GM19193 (cell line): ENCODE data around the gene SLC6A11.

Source experiments
- POLR2A ChIP-seq: IDR thresholded peaks from 4 replicates; pipeline ENCODE4 v1.6.1; 2011; ENCODE audit not compliant: insufficient read depth, insufficient read length; ENCODE audit errors: extremely low read depth

The SLC6A11 gene

DNA sequence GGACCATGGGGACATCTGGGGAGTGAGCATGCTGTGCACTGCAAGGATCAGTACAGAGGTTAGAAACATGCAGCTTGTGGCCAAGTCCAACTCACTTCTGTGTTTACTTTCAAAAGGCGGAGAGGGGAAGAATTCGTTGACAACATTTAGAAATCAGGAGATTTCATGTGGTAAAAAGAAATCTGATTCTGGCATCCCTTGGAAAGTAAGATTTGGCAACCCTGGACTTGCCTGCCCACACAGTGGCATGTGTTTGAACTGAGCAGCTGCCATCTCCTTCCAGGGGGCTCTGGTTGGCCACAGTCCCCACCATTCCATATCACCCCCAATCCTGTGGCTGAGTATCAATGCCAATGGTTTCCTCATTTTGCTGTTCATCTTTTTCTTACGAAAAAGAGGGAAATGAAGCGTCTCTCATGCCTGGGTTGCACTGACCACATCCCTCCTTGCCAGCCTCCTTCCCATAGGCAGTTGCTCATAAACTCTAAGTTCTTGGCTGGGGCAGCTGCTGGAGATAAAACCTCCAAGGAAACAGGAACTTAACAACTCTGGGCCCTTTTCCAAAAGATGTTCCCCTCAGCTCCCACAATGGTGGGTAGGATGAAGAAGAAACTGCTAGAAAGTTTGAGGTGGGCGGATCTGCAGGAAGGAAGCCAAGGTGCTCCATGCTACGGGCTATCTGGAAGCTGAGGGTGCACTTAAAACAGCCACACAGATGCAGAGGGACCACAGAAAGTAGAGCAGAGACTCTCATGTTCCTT is 29.2 kb downstream of the SLC6A11 start:
- TF ChIP-seq POLR2A: no peak

DNA sequence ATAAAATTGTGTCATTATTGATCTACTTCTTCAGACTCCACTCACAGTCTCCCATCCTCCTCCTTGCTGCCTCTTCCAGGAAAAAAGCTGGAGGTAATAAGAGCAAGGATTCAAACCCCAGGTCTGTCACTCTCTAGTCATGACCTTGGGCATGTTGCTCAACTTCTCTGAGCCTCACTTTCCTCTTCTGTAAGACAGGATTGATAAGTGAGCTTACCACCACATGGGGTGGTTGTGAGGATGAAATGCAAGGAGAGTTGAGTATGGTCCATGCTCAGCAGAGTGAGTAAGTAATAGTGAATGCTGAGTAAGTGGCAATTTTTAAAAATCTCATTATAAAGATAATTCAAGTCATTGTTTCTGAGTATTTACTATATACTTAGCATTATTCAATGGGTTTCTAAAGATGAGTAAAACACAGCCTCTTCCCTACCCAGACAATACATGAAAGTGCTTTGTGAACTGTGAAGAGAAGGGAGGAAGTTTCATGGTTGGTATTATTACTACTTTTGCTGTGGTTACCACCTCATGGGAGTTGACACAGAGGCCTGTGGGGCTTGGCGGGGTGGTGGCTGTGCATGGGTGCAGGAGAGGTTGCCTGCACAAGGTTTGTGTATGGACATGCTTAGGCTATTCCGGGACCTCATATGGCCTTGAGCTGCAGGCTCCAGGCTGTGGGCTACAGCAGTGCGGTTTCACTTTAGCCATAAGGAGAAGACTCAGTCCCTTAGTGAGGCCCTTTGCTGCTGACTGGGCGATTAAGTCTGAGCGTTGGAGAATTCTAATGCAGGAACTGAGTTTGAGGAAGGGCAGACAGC is 30.0 kb downstream of the SLC6A11 start:
- TF ChIP-seq POLR2A: no peak

DNA sequence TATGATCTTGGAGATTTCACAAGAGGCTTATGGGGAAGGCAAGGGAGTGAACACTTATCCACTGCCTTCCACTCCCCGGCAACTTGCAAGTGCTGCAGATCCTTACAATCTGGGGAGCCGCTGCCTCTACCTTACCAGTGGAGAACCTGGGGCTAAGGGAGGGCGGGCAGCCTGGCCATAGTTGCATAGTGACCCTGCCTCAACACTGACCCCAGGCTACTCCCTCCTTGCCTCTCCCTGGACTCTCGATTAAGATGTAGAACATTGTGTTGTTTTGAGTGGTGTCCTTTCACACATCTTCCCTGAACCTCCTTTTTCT is 30.6 kb downstream of the SLC6A11 start:
- no peak for TF ChIP-seq POLR2A

DNA sequence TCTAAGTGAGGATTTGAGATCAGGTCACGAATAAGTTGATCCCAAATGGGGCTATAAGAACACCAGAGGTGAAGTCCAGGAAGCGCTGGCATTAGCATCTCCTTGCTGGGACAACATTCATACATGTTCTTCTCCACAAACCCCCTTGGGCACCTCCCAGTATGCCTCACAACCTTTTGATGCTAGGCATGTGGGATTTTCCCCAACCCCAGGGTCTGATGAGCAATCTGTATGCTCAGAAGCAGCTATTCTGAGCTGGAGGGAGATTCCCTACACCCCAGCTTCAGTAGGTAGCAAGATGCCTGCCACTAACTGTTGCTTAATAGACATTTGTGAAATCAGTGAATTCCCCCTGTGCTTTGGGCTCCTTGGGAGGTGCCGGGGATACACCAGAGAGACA is 32.2 kb downstream of the SLC6A11 start:
- TF ChIP-seq POLR2A: no peak

DNA sequence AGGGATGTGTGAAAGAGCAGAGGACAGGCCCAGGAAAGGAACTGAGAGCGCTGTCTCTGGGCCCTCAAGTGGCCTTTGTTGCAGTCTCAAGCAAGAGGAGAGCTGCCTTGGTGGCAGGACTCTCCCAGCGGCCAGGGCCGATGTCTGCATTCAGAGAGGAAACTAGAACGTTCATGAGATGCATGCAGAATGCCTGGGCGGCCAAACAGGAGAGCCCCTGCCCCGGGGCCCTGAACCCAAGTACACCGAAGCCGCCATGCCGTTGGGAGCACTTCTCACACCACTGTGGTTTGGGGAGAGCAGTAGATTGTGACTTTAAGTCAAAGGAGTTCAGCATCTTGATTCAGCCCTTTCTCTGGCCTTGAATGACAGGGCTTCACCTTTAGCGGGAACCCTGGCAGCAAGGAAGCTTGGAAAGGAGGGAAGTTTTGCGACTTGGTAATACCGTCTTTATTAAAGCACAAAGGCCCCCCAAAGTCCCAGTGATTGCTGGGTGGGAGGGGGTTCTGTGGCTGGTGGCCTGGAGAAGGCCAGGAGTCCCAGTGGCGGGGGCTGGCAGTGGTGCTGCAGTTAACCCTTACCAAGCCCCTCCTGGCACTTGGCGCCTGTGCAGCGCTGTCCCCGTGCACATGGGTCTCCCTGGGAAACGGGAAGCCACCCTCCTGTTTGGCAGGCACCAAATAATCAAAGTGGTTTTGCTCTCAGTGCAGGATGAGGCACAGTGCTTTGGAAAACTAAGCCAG is 36.2 kb downstream of the SLC6A11 start:
- TF ChIP-seq POLR2A: no peak

DNA sequence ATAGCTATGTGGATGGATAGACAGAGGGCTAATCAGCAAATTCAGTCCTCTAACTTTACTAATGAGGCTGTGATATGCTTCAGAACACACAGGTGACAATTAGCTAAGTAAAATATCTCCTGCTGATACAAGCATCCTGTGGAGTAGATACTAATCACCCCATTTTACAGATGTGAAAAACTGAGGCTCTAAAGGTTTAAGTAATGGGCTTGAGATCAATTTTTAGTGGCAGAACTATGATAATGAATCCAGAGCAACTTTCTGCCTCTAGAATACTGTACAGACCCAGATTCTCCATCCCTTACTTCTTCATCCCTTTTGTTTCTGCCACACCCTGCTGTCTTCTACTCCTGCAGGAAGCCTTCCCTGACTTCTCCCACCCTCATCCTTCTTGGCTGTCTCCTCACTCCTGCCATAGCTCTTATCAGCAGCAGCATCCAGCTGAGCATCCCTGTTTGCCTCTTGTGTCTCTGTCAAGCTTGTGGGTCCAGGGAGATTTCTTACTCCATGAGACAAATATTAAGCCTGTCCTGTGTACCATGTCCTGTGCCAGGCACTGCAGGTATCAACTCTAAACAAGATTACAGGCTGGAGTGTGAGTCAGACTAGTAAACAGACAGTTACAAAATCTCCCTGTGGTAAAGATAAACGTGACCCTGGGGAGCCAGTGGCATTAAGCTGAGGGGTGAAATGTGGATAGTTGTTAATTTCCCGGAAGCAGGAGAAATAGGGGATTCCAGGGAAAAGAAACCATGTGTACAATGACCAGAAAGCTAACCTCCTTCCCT is 39.2 kb downstream of the SLC6A11 start:
- no peak for TF ChIP-seq POLR2A

DNA sequence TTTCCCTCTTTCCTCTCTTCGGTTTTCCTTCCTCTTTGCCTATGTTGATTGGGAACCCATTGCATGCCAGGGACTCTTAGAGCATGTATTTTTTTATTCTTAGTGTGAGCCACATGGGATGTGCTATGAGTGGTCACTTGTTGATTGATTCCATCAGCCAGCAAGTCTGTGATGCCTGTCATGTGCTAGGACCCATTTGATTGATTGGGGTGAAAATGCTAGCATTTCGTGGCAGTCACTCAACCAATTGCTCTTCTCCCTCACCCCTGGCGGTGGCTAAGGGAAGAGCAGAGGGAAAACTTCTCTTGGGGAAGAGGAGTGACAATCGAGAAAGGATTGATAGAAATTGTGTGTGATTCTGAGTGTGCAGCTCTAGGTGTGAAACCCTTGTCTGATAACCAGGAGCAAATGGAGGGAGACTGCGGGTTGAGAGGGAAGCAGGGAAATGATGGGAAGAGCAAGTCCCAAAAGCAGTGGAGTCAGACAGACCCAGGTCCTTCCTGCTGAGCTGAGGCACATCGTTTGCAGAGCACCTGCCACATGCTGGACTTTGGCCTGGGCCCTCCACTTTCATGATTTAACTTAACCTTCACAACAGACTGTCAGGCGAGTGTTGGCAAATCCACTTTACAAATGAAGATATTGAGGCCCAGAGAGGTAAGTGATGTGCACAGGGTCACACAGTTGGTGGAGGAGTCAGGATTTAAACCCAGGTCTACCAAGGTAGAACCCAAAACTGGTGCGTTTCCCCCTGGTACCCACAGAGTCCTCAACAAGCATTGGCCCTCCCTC is 40.0 kb downstream of the SLC6A11 start:
- no peak for TF ChIP-seq POLR2A

DNA sequence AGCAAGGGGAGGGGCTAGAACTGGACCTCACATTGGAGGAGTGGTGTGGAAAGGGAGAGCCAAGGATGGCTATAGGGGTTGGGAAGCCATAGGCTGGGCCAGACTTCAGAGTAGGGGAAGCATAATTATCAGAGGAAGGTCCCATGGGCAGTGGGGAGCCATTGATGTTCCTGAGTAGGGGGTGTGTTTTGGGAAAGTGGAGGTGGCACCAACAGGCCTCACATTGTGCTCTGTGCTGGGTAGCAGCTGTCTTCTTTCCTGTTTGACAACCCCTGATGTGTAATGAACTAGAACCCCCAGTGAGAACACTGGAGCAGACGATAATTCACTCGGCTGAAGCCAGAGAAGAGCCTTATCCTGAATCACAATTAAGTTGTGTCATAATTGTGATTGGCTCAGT is 41.2 kb downstream of the SLC6A11 start:
- TF ChIP-seq POLR2A: no peak

DNA sequence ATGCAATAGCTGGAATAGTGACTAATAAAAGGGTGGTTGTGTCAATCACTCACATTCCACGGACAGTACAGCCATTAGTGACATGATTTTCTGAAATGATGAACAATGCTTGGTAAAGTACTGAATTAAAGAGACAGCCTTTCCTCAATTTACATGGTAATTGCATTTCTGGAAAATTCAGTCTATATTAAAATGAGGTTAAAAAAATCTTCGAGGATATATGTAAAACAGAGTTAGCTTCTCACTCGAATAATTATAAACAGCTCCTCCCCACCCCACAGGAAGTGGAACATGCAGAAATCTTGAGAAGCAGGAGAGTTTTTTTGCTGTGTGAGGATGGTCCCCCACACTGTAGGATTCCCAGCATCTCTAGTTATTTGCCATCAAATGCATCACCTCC is 42.1 kb downstream of the SLC6A11 start:
- TF ChIP-seq POLR2A: no peak

DNA sequence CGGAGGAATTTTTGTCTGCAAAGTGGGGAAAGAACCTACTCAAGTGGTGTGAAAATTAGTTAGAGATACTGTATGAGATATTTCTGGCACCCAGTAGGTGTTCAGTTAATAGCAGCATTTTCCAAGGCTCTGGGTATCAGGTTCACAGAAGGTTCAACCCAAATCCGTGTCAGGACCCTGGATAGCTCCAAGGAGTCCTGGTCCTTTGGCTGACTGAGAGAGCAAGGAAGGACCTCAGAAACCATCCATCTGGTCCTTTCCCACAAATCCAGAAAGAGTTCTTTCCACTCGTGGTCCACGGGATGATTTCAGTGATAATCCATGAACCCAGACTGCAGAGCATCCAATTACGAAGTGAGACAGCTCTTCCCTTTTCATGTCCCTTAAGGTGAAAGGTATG is 51.4 kb downstream of the SLC6A11 start:
- TF ChIP-seq POLR2A: no peak

DNA sequence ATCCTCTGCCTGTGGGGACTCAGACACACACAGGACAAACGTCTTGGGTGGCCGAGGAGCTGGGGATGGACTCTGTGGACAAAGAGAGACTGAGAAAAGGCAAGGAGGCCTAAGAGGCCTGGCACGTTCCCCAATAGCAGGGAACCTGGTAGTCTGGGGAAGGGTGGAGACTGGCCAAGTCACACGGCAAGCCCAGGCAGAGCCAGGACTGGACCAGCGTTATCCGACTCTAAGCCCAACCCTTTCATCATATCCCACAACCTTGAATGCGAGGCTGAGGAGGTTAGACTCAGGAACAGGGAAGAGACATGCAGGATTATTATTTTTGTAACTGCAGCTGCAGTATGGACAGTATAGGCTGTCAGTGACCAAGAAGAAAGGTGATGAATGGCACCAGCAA is 53.4 kb downstream of the SLC6A11 start:
- TF ChIP-seq POLR2A: no peak

DNA sequence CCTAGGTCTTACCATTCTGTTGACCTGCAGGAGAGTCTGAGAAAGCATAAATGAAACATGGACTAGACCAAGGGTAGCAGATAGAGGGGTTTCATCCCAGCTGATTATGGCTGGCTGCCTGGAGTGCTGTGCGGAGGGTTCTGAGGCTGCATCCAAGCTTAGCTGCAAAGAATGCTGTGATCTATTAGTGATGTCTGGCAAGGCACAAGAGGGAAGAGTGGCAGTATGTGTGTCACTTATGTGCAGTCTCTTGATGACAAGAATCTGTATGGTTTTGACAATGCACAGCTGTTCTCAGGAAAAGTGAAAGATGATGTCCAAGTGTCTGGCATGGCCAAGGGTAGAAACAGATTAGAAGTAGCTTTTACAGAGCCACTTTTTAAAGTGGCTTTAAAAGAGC is 54.3 kb downstream of the SLC6A11 start:
- no peak for TF ChIP-seq POLR2A

DNA sequence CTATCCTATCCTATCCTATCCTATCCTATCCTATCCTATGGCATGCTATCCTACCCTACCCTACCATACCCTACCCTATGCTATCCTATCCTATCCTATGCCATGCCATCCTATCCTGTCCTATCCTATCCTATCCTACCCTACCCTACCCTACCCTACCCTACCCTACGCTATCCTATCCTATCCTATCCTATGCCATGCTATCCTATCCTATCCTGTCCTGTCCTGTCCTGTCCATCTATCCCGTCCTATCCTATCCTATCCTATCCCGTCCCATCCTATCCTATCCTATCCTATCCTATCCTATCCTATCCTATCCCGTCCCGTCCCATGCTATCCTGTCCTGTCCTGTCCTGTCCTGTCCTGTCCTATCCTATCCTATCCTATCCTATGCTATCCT is 57.4 kb downstream of the SLC6A11 start:
- TF ChIP-seq POLR2A: no peak

DNA sequence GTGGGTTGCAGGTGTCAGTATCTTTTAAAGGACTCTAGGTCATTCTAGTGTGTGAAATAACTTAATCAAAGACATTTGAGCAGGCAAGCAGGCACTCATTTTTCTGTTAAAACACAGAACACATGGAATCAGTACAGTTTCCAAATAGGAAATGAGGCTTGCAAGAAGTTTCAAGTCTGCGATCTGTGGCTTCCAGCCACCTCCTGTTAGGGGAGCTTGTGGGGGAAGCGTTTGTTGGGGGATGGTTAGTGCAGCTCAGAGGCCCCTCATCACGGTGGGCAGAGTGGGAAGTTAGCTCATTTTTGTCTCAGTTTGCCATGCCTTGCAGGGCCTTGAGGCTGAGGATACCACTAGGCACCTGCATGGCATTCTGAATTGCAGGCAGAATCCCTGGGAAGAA is 59.9 kb downstream of the SLC6A11 start:
- TF ChIP-seq POLR2A: no peak
